MM.1S (cell line): ENCODE measurements around the gene PLXDC2.

ENCODE experiments used
- DNase-seq: peaks from one replicate; pipeline ENCODE4 v3.0.0-alpha.2; 2015
- H2AFZ ChIP-seq: fragments of 300-600 bp; sonication (generic); 2 replicates; pipeline ENCODE4 v1.6.0; 2016; ENCODE audit warnings: antibody characterized with exemption, low read length
- H3F3A ChIP-seq: fragments of 300-600 bp; sonication (generic); 2 replicates; pipeline ENCODE4 v1.6.1; 2016; ENCODE audit warnings: mild to moderate bottlenecking, antibody characterized with exemption, low read length, moderate library complexity, mixed read lengths; ENCODE audit not compliant: insufficient read depth
- H3K27ac ChIP-seq: fragments of 300-600 bp; sonication (generic); 2 replicates; pipeline ENCODE4 v1.5.1; 2016; ENCODE audit warnings: mild to moderate bottlenecking, low read length
- H3K27me3 ChIP-seq: fragments of 300-600 bp; sonication (generic); replicated peaks from 2 replicates; pipeline ENCODE4 v1.6.0; 2016; ENCODE audit warnings: low read length; ENCODE audit not compliant: insufficient read depth
- H3K36me3 ChIP-seq: fragments of 300-600 bp; sonication (generic); replicated peaks from 2 replicates; pipeline ENCODE4 v1.6.1; 2016; ENCODE audit warnings: mild to moderate bottlenecking, low read length, mixed read lengths; ENCODE audit not compliant: insufficient read depth
- H3K4me1 ChIP-seq: fragments of 300-600 bp; sonication (generic); 2 replicates; pipeline ENCODE4 v1.6.1; 2016; ENCODE audit warnings: low read length, mixed read lengths
- H3K4me2 ChIP-seq: fragments of 300-600 bp; sonication (generic); 2 replicates; pipeline ENCODE4 v1.6.0; 2016; ENCODE audit warnings: low read depth, low read length
- H3K4me3 ChIP-seq: fragments of 300-600 bp; sonication (generic); 2 replicates; pipeline ENCODE4 v1.5.1; 2016; ENCODE audit warnings: low read length, mixed read lengths
- H3K79me2 ChIP-seq: fragments of 300-600 bp; sonication (generic); 2 replicates; pipeline ENCODE4 v1.6.1; 2016; ENCODE audit warnings: mixed run types, low read length, mixed read lengths
- H3K9ac ChIP-seq: fragments of 300-600 bp; sonication (generic); 2 replicates; pipeline ENCODE4 v1.6.1; 2016; ENCODE audit warnings: low read length, mixed read lengths
- H3K9me2 ChIP-seq: fragments of 300-600 bp; sonication (generic); replicated peaks from 2 replicates; pipeline ENCODE4 v1.6.1; 2016; ENCODE audit warnings: mild to moderate bottlenecking, low read length, mixed read lengths; ENCODE audit not compliant: insufficient read depth
- H3K9me3 ChIP-seq: fragments of 300-600 bp; sonication (generic); replicated peaks from 2 replicates; pipeline ENCODE4 v1.6.1; 2016; ENCODE audit warnings: mild to moderate bottlenecking, low read length, mixed read lengths; ENCODE audit not compliant: insufficient read depth
- H4K20me1 ChIP-seq: fragments of 300-600 bp; sonication (generic); 2 replicates; pipeline ENCODE4 v1.6.1; 2016; ENCODE audit warnings: mild to moderate bottlenecking, low read length, moderate library complexity, mixed read lengths; ENCODE audit not compliant: insufficient read depth
- EZH2 ChIP-seq: fragments of 300-600 bp; sonication (generic); optimal IDR thresholded peaks from 2 replicates; pipeline ENCODE3; 2017; ENCODE audit warnings: low read depth, mild to moderate bottlenecking, antibody characterized with exemption, low read length, mixed read lengths
- EZH2phosphoT487 ChIP-seq: fragments of 300-600 bp; sonication (generic); IDR thresholded peaks from 2 replicates; pipeline ENCODE4 v1.6.1; 2018; ENCODE audit warnings: antibody characterized with exemption, low read length
- TF ChIP-seq, protein P1 (sequence below): fragments of 300-600 bp; sonication (generic); IDR thresholded peaks from 2 replicates; pipeline ENCODE4 v1.5.1; 2016; ENCODE audit warnings: antibody characterized with exemption, low read length, mixed read lengths

Gene PLXDC2

DNA sequence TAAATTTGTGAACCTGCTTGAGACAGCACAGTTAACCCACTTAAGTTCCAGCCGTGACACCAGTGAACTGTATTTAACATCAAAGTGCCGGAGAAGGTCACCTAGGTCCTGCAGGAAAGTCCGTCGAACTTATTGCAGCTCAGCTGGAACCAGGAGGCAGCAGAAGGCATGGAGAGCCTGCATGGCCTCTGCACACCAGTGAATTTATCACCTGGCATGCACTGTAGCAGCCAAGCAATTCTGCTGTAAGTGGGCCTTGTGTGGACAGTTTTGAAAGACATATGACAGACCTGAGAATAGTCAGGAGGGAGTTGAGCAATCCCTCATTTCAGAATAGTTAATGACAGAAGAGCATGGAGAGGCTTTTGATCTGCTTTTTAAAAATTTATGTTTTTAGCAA lies 108.8 kb downstream of the PLXDC2 start:
- no peaks in the 10 kb centered on the region for H3K27me3 ChIP-seq
- H3K9ac ChIP-seq, result no peak overlapping the region
- no peaks in the 10 kb centered on the region for H3K4me1 ChIP-seq
- no peaks in the 10 kb centered on the region for H3K36me3 ChIP-seq
- H3K4me2 ChIP-seq, result no peak overlapping the region
- H3K9me3 ChIP-seq, result no peaks in the 10 kb centered on the region
- no peak overlapping the region for H3K27ac ChIP-seq
- H3K4me3 ChIP-seq, result no peak overlapping the region
- no peaks in the 10 kb centered on the region for H3K9me2 ChIP-seq
- H3K79me2 ChIP-seq, result no peaks in the 10 kb centered on the region
- DNase-seq, result no peak
- H4K20me1 ChIP-seq, result no peaks in the 10 kb centered on the region
- no peak overlapping the region for H2AFZ ChIP-seq
- no peaks in the 10 kb centered on the region for H3F3A ChIP-seq
- TF ChIP-seq, protein P1, sequence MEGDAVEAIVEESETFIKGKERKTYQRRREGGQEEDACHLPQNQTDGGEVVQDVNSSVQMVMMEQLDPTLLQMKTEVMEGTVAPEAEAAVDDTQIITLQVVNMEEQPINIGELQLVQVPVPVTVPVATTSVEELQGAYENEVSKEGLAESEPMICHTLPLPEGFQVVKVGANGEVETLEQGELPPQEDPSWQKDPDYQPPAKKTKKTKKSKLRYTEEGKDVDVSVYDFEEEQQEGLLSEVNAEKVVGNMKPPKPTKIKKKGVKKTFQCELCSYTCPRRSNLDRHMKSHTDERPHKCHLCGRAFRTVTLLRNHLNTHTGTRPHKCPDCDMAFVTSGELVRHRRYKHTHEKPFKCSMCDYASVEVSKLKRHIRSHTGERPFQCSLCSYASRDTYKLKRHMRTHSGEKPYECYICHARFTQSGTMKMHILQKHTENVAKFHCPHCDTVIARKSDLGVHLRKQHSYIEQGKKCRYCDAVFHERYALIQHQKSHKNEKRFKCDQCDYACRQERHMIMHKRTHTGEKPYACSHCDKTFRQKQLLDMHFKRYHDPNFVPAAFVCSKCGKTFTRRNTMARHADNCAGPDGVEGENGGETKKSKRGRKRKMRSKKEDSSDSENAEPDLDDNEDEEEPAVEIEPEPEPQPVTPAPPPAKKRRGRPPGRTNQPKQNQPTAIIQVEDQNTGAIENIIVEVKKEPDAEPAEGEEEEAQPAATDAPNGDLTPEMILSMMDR, result no peak
- TF ChIP-seq EZH2phosphoT487 (no peak), EZH2 (no peak)

DNA sequence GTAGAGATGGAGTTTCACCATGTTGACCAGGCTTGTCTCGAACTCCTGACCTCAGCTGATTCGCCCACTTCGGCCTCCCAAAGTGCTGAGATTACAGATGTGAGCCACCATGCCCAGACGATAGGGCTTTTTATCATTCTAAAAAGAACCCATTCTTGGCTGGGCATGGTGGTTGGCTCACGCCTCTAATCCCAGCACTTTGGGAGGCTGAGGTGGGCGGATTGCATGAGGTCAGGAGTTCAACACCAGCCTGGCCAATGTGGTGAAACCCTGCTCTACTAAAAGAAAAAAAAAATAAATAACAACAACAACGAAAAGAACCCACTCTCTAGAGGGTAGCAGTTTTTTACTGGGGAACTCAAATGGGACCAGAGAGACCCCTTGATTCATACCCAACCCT lies 112.7 kb downstream of the PLXDC2 start:
- Histone ChIP-seq H3K9me2 (no peaks in the 10 kb centered on the region), H4K20me1 (no peaks in the 10 kb centered on the region), H3F3A (no peaks in the 10 kb centered on the region), H3K27ac (no peak overlapping the region), H3K79me2 (no peaks in the 10 kb centered on the region), H2AFZ (no peak overlapping the region), H3K4me3 (no peak overlapping the region), H3K36me3 (no peaks in the 10 kb centered on the region), H3K27me3 (no peaks in the 10 kb centered on the region), H3K4me2 (no peak overlapping the region), H3K9me3 (no peaks in the 10 kb centered on the region), H3K4me1 (no peaks in the 10 kb centered on the region), H3K9ac (no peak overlapping the region)
- TF ChIP-seq EZH2, result no peak
- TF ChIP-seq, protein P1, result no peak
- TF ChIP-seq EZH2phosphoT487, result no peak
- no peak for DNase-seq

DNA sequence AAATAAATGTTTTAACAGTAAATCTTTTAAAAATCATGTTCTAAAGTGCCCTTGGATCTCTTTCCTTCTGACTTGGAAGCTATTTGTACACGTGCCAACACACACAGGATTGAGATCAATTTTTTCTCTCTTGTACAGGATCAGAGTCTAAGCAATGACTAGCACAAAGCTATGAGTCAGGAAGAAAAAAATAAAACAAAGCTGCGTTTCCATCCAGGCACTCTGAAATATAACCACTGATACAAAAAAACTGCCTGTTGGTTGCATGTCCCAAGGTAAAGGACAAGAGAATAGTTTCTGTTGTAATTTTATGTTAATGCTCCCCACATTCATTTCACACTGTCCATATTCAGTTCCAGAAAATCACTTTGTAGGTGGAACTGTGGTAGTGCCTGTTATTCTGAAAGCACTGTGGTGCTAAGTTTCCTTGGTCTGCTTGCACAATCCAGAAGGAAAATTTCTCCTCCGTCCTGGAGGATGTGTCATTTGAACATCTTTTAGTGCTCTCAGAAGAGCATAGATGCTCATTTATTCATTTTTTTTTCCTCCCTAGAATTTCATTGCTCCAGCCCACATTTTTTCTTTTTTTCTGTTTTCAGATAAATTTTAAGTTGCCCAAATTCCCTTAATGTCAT lies 113.4 kb downstream of the PLXDC2 start:
- Histone ChIP-seq H3K36me3 (no peaks in the 10 kb centered on the region), H3K27ac (no peak overlapping the region)

More for the DNA sequence above, 113.4 kb downstream of the PLXDC2 start:
- Histone ChIP-seq H3K4me1 (no peaks in the 10 kb centered on the region), H3K9me3 (no peaks in the 10 kb centered on the region), H2AFZ (no peak overlapping the region), H3K9me2 (no peaks in the 10 kb centered on the region), H3K4me3 (no peak overlapping the region), H3K79me2 (no peaks in the 10 kb centered on the region), H3K4me2 (no peak overlapping the region), H3F3A (no peaks in the 10 kb centered on the region), H3K27me3 (no peaks in the 10 kb centered on the region), H3K9ac (no peak overlapping the region), H4K20me1 (no peaks in the 10 kb centered on the region)
- TF ChIP-seq, protein P1, result no peak
- TF ChIP-seq EZH2 (no peak), EZH2phosphoT487 (no peak)
- DNase-seq, result no peak
